Fibroblast of mammary gland (primary cell): ENCODE measurements around the gene DNAAF8.

Experiments
- DNase-seq: peaks from one replicate; pipeline ENCODE4 v3.0.0-alpha.2; 2010; ENCODE audit warnings: low read depth
- H3K4me3 ChIP-seq: 2 replicates; pipeline ENCODE4 v1.5.1; 2011; ENCODE audit warnings: low read depth, mild to moderate bottlenecking, low read length, moderate library complexity; ENCODE audit not compliant: control insufficient read depth
- TF ChIP-seq, protein P1 (sequence below): conservative IDR thresholded peaks from 2 replicates; pipeline ENCODE4 v1.5.1; 2011; ENCODE audit warnings: low read depth, low read length, inconsistent platforms; ENCODE audit not compliant: control insufficient read depth, insufficient read depth

The DNAAF8 gene

GRCh38 chr16:4724661-4725270, 9.6 kb upstream of the DNAAF8 start:
- no peak for DNase-seq
- TF ChIP-seq, protein P1, sequence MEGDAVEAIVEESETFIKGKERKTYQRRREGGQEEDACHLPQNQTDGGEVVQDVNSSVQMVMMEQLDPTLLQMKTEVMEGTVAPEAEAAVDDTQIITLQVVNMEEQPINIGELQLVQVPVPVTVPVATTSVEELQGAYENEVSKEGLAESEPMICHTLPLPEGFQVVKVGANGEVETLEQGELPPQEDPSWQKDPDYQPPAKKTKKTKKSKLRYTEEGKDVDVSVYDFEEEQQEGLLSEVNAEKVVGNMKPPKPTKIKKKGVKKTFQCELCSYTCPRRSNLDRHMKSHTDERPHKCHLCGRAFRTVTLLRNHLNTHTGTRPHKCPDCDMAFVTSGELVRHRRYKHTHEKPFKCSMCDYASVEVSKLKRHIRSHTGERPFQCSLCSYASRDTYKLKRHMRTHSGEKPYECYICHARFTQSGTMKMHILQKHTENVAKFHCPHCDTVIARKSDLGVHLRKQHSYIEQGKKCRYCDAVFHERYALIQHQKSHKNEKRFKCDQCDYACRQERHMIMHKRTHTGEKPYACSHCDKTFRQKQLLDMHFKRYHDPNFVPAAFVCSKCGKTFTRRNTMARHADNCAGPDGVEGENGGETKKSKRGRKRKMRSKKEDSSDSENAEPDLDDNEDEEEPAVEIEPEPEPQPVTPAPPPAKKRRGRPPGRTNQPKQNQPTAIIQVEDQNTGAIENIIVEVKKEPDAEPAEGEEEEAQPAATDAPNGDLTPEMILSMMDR, result no peak
- no peak overlapping the region for H3K4me3 ChIP-seq

DNA sequence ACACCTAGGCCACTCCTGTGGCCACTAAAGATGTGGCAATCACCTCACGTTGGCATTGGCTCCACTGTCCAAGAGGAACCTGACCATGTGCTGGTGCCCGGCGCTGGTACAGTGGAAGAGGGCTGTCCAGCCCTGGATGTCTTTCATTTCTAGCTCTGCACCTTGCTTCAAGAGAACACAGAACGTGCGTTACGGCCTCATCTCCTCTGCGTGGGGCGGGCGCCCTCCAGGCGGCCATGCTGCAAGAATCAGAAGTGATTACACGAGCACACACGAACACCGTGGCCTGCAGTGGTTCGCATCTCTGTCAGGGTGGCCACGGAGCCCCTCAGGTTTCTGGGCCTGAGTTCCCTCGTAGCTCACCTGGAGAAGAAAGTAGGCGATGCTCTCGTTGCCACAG, 7.7 kb upstream of the DNAAF8 start:
- no peak for DNase-seq

DNA sequence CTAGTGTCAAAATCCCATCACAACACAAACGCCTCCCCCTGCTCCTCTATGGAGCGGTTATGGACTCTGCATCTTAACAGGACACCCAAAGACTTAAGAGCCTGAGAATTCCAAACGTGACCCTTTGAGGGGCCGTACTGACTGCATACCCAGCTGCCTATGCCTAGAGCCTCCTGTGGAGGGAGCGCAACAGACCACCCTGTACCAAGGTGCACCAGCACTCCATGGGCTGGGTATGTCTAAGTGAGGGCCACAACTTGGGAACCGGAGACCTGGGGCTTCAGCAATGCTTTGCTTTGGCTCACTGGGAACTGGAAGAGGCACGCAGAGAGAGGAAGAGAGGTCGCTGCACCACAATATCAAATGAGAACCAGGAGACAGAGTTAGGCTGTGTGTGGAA, 5.7 kb upstream of the DNAAF8 start:
- no peak overlapping the region for H3K4me3 ChIP-seq
- TF ChIP-seq, protein P1, result no peak
- DNase-seq, result no peak

More for the DNA sequence above, 7.7 kb upstream of the DNAAF8 start:
- TF ChIP-seq, protein P1, result no peak
- H3K4me3 ChIP-seq, result no peak overlapping the region

- TF ChIP-seq, protein P1, result no peak
- DNase-seq, result no peak
- no peak overlapping the region for H3K4me3 ChIP-seq
These were observed 4.5 kb upstream of the DNAAF8 start for GRCh38 chr16:4729876-4730275.

GRCh38 chr16:4733211-4733742, 1.1 kb upstream of the DNAAF8 start:
- TF ChIP-seq, protein P1, result no peak
- no peak for DNase-seq
- H3K4me3 ChIP-seq, result peak overlapping the region; percentile 86

- DNase-seq, result no peak
- TF ChIP-seq, protein P1, result no peak
- peak overlapping the region; percentile 86 for H3K4me3 ChIP-seq
These were observed 632 bp upstream of the DNAAF8 start for GRCh38 chr16:4733747-4734062.
